Common myeloid progenitor, CD34-positive (primary cell): ENCODE measurements around the gene DNTTIP2.
"Not testable (repeated sequence)": the region's sequence is repeated elsewhere in the genome, so short reads cannot be mapped to it uniquely, and the experiment has no call there.

Source experiments
- CTCF ChIA-PET: fragments of 350-600 bp; sonication (Branson Sonifier 250); formaldehyde crosslinking; loops from one replicate; lab custom pipeline; 2021; ENCODE audit warnings: antibody characterized with exemption; lab: Charles Lee
- POLR2A ChIA-PET: fragments of 350-600 bp; sonication (Branson Sonifier 250); formaldehyde crosslinking; loops from one replicate; lab custom pipeline; 2021; ENCODE audit warnings: antibody characterized with exemption; lab: Charles Lee
- DNase-seq, 3 donors: peaks; one replicate each; pipeline versions ENCODE4 v3.0.0 to v3.0.0-alpha.2; 2013
- H3K27ac ChIP-seq, 2 experiments: 1 replicate in 1 of 2; 2 replicates in 1 of 2; pipeline ENCODE4 v1.7.0; 2013; ENCODE audit warnings: inconsistent platforms in 2 of 2, low read length in 2 of 2, mild to moderate bottlenecking in 2 of 2, low read depth in 1 of 2, moderate library complexity in 1 of 2; ENCODE audit not compliant: severe bottlenecking in 2 of 2, insufficient read depth in 1 of 2, poor library complexity in 1 of 2
- H3K27me3 ChIP-seq, 5 experiments: replicated peaks in 2 of 5; 1 replicate in 3 of 5; 2 replicates in 2 of 5; pipeline versions ENCODE4 v1.6.1 to v1.7.0; 2013; ENCODE audit warnings: low read length in 4 of 5, mild to moderate bottlenecking in 2 of 5, moderate library complexity in 2 of 5, inconsistent platforms in 1 of 5; ENCODE audit not compliant: insufficient read depth in 5 of 5, control insufficient read depth in 4 of 5
- H3K36me3 ChIP-seq, 4 experiments: 1 replicate in 2 of 4; 2 replicates in 2 of 4; pipeline versions ENCODE4 v1.6.1 to v1.7.0; 2013; ENCODE audit warnings: low read length in 3 of 4, control low read depth in 1 of 4, mild to moderate bottlenecking in 1 of 4; ENCODE audit not compliant: control insufficient read depth in 4 of 4, insufficient read depth in 4 of 4
- H3K4me1 ChIP-seq, 4 experiments: 1 replicate in 3 of 4; 2 replicates in 1 of 4; pipeline versions ENCODE4 v1.6.1 to v1.7.1; 2013; ENCODE audit warnings: low read length in 3 of 4, mild to moderate bottlenecking in 3 of 4, control low read depth in 1 of 4, inconsistent platforms in 1 of 4, moderate library complexity in 1 of 4; ENCODE audit not compliant: control insufficient read depth in 4 of 4, insufficient read depth in 4 of 4; ENCODE audit errors: control extremely low read depth in 1 of 4
- H3K4me3 ChIP-seq, 7 experiments: 1 replicate in 4 of 7; 2 replicates in 3 of 7; pipeline versions ENCODE4 v1.5.1 to v1.7.0; 2013; ENCODE audit warnings: mild to moderate bottlenecking in 7 of 7, low read length in 6 of 7, moderate library complexity in 6 of 7, inconsistent platforms in 2 of 7, low read depth in 2 of 7, control low read depth in 1 of 7; ENCODE audit not compliant: insufficient read depth in 4 of 7, control insufficient read depth in 1 of 7; ENCODE audit errors: extremely low read depth in 1 of 7
- H3K9me3 ChIP-seq, 5 experiments: 1 replicate in 4 of 5; 2 replicates in 1 of 5; pipeline versions ENCODE4 v1.6.1 to v1.7.1; 2013; ENCODE audit warnings: low read length in 4 of 5, mild to moderate bottlenecking in 2 of 5, inconsistent platforms in 1 of 5, low read depth in 1 of 5, moderate library complexity in 1 of 5; ENCODE audit not compliant: control insufficient read depth in 4 of 5, insufficient read depth in 2 of 5; ENCODE audit errors: control extremely low read depth in 1 of 5
- WGBS: methylation state at CpG from one replicate; pipeline ENCODE4 v1.1.5; 2013; ENCODE audit not compliant: insufficient coverage; 5-methylcytosine and 5-hydroxymethylcytosine counted together

DNTTIP2 gene

DNA sequence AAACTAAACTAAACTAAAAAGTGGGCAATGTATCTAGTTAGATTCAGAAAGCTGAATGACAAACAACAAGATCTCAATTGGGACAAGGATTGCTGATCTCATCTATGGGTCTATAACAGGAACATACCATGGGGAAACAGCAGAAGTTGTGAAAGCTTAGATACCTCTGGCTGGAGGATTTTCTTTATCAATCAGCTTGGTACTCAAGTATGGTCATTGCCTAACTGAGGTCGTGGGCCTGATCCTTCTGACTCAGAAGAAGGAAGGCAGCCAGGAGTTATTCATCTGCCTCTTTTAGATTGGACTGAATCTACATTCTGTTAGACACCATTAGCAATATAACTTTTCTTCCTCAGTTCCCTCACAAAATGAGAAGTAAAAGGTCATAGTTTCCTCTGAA, 39.7 kb downstream of the DNTTIP2 start:
- WGBS, result 75% methylated on average over 1 of the region's 1 CpG

DNA sequence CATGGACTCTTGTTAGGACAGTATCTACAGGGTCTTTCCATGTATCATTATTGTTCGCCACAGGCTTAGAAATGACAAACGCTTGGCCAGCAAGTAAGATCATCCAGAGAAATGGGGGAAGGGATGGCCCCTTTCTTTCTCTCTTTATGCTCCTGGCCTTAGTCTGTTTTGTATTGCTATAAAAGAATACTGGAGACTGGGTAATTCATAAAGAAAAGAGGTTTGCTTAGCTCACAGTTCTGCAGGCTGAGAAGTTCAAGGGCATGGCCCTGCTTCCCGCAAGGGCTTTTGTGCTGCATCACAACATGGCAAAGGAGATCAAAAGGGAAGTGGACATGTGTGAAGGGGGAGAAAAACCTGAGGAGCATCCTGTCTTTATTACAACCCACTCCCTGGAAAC, 41.0 kb downstream of the DNTTIP2 start:
- Histone ChIP-seq H3K27me3 (no peaks in the 10 kb centered on the region), H3K4me1 (no peaks in the 10 kb centered on the region), H3K36me3 (peaks cover 0 to 6% (median 0%) of the 10 kb centered on the region in 4 experiments), H3K4me3 (no peak overlapping the region), H3K27ac (no peak overlapping the region), H3K9me3 (peaks cover 0 to 11% (median 2%) of the 10 kb centered on the region in 5 experiments)
- no peak for DNase-seq
- POLR2A ChIA-PET, result no interaction called here
- 100% methylated on average over 2 of the region's 3 CpGs for WGBS
- CTCF ChIA-PET, result interaction anchor here (0.7 to 1.4 kb wide), 2 partner anchors 72 to 209 kb away, joined by 3 read pairs; partner anchors contain the start of gene GCLM

More for the DNA sequence above, 39.7 kb downstream of the DNTTIP2 start:
- Histone ChIP-seq H3K9me3 (peaks cover 0 to 2% (median 0%) of the 10 kb centered on the region in 5 experiments), H3K4me1 (peaks cover 0 to 9% (median 3%) of the 10 kb centered on the region in 4 experiments), H3K27me3 (no peaks in the 10 kb centered on the region), H3K36me3 (peaks cover 0 to 6% (median 0%) of the 10 kb centered on the region in 4 experiments), H3K4me3 (no peak overlapping the region), H3K27ac (no peak overlapping the region)
- DNase-seq, result peak in 1 of 3 donors; percentile 15
- ChIA-PET CTCF (interaction anchor here (1.0 to 8.5 kb wide), 4 partner anchors 23 to 220 kb away, joined by 3 to 197 read pairs (median 78); no protein-coding TSS in a partner anchor), POLR2A (no interaction called here)

DNA sequence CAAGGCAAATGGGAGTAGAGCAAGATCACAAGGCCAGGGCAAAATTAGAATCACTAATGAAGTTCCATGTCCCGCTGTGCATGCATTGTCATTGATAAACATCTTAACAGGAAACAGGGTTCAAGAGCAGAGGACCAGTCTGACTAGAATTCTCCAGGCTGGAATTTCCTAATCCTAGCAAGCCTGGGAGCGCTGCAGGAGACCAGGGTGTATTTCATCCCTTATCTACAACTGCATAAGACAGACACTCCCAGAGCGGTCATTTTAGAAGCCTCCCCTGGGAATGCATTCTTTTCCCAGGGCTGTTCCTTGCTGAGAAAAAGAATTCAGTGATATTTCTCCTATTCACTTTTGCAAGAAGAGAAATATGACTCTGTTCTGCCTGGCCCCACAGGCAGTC, 45.7 kb downstream of the DNTTIP2 start:
- H3K4me3 ChIP-seq, POLR2A ChIA-PET, H3K27ac ChIP-seq, H3K4me1 ChIP-seq, H3K36me3 ChIP-seq, H3K27me3 ChIP-seq: not testable (repeated sequence)
- H3K9me3 ChIP-seq, result peaks cover 0 to 23% (median 7%) of the 10 kb centered on the region in 5 experiments
- 100% methylated on average over 3 of the region's 3 CpGs for WGBS
- DNase-seq, result peak in 1 of 3 donors; percentile 13
- CTCF ChIA-PET, result interaction anchor here (0.8 kb wide), 1 partner anchor 19 kb away, joined by 3 read pairs; no protein-coding TSS in a partner anchor

DNA sequence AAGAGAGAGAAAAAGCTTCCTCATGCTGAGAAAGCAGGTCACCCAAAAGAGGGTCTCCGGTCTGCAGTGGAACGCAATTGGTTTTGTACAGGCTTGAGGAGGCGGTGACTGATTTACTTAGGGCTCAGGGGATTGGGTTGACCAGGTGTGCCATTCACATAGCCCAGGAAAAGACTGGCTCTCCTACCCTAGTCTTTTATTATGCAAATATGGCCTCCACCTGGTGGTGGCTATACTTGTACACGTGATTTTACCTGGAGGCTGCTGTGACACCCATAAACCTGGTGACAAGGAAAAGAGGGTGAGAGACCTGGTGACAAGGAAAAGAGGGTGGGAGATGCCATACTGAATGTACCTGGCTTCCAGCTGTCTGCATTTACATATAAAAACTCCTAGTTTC, 49.9 kb downstream of the DNTTIP2 start:
- Histone ChIP-seq H3K4me3 (no peak overlapping the region), H3K27me3 (peaks cover 0 to 2% (median 0%) of the 10 kb centered on the region in 5 experiments), H3K27ac (no peak overlapping the region), H3K36me3 (no peaks in the 10 kb centered on the region), H3K9me3 (peaks cover 0 to 21% (median 5%) of the 10 kb centered on the region in 5 experiments), H3K4me1 (no peaks in the 10 kb centered on the region)
- POLR2A ChIA-PET, result no interaction called here
- CTCF ChIA-PET, result interaction anchor here (1.2 kb wide), 2 partner anchors 12 to 195 kb away, joined by 3 to 4 read pairs; no protein-coding TSS in a partner anchor
- DNase-seq, result no peak
- WGBS, result 100% methylated on average over 2 of the region's 4 CpGs

DNA sequence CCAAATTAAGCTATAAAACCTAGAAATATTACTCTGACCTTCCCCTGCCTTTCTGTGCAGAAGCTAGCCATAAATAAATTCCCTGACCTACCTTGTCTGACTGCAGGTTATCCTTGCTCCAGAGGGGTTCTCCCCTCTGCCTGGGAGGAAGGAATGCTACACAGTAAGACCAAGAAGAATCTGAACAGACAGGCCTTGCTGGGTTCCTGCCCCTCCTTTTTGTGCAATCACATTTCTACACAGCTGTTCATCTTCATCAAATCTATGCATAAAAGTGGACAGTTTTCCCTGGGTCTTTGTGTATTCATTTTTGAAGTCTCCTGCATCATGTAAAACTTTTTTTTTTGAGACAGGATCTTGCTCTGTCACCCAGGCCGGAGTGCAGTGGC, 50.6 kb downstream of the DNTTIP2 start:
- Histone ChIP-seq H3K27ac (no peak overlapping the region), H3K4me1 (no peaks in the 10 kb centered on the region), H3K9me3 (peaks cover 0 to 16% (median 5%) of the 10 kb centered on the region in 5 experiments), H3K36me3 (no peaks in the 10 kb centered on the region), H3K4me3 (no peak overlapping the region), H3K27me3 (peaks cover 0 to 2% (median 0%) of the 10 kb centered on the region in 5 experiments)
- POLR2A ChIA-PET, result no interaction called here
- CTCF ChIA-PET, result interaction anchor here (1.2 to 1.7 kb wide), 4 partner anchors 12 to 197 kb away, joined by 3 to 4 read pairs (median 4); no protein-coding TSS in a partner anchor
- DNase-seq, result no peak
- 100% methylated on average over 1 of the region's 1 CpG for WGBS

DNA sequence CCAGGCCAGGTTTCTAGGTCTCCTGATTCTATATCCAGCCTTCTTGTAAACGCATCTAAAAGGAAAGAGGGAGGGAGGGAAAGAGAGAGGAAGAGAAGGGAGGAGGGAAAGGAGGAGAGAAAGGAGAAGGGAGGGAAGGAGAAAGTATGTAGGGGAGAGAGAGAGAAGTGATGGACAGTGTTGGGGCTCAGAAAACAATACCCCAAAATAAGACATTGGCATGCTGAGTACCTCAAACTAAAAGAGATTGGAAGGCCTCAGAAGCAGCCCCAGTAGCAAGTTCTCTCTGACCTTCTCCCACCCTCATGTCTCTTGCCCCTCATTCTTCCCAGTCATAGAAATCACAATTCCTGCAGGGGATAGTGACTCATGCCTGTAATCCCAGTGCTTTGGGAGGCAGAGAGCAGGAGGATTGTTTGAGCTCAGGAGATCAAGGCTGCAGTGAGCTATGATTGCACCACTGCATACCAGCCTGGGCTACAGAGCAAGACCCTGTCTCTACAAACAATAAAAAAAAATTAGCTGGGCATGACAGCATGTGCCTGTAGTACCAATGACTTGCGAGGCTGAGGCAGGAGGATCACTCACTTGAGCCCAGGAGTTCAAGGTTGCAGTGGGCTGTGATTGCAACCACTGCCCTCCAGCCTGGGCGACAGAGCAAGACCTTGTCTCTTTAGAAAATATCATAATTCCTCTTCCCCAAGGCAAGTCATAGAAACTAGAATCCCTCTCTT, 51.2 kb downstream of the DNTTIP2 start:
- CTCF ChIA-PET, result interaction anchor here (1.2 to 1.7 kb wide), 4 partner anchors 11 to 196 kb away, joined by 3 to 4 read pairs (median 4); no protein-coding TSS in a partner anchor
- 98% methylated on average over 3 of the region's 3 CpGs for WGBS
- POLR2A ChIA-PET, result no interaction called here
- Histone ChIP-seq H3K36me3 (no peaks in the 10 kb centered on the region), H3K27me3 (peaks cover 0 to 2% (median 0%) of the 10 kb centered on the region in 5 experiments), H3K4me3 (no peak overlapping the region), H3K9me3 (peaks cover 0 to 10% (median 3%) of the 10 kb centered on the region in 5 experiments), H3K4me1 (no peaks in the 10 kb centered on the region), H3K27ac (no peak overlapping the region)
- no peak for DNase-seq

DNA sequence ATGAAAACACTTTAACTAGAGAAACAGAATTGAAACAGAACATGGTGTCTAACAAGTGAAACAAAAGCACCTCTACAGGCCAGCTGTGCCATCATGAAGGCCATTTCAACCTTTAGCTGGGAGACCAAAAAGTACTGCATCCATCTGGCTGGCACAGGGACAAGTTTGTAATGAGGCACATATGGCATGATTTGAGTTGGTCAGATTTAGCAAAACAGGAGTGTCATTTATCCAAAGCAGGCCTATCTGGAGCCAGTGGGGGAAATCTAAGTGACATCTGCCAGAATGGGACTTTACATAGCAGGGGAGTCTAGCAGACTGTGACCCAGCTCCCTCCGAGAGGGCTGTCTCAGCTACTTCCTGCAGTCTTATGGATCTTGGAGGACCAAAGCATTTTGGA, 51.9 kb downstream of the DNTTIP2 start:
- no peak overlapping the region for H3K4me3 ChIP-seq
- peaks cover 0 to 8% (median 2%) of the 10 kb centered on the region in 5 experiments for H3K9me3 ChIP-seq
- no peaks in the 10 kb centered on the region for H3K36me3 ChIP-seq
- no peak for DNase-seq
- peaks cover 0 to 2% (median 0%) of the 10 kb centered on the region in 5 experiments for H3K27me3 ChIP-seq
- H3K4me1 ChIP-seq, result no peaks in the 10 kb centered on the region
- ChIA-PET POLR2A (no interaction called here), CTCF (interaction anchor here (1.3 to 2.4 kb wide), 5 partner anchors 10 to 196 kb away, joined by 3 to 6 read pairs (median 4); no protein-coding TSS in a partner anchor)
- 100% methylated on average over 1 of the region's 1 CpG for WGBS
- no peak overlapping the region for H3K27ac ChIP-seq
